ENCODE results near the gene ING3. TPM values are rescaled to one million over a fixed set of nuclear protein-coding genes. Genes with fewer than 3 reads are reported as not detected.

The ING3 gene
- polyA plus RNA-seq, 1 of the 3 experiments (the other 2 are of a cell fraction): 8.3 TPM

DNA sequence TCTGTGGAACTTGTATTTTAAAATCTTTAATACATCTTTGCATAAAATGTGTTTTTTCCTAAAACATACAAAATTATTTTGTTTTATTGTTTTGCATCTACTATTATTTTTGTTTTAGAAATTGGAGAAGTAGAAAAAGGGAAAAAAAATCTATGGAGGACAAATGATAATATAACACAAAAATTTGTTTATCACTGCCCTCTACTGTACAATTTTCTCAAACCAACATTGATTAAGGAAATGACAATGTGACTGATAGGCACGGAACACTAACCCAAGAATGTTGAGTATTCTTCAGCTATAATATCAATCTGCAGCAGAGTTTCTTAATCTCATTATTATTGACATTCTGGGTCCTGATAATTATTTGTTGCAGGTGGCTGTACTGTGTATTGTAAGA, 9.5 kb upstream of the ING3 start:
- WGBS (ENCODE audit: low lambda C conversion rate): 23% methylated on average over 1 of the region's 1 CpG
- H3K27ac ChIP-seq (ENCODE audit: low read depth in 2 of 2, low read length in 1 of 2): no peak overlapping the region
- no peak overlapping the region for H2AFZ ChIP-seq (ENCODE audit: low read depth)
- H3K9me2 ChIP-seq: no peaks in the 10 kb centered on the region
- H3K36me3 ChIP-seq (replicated peaks in 1 of 2; ENCODE audit: control insufficient read depth in 1 of 2, insufficient read depth in 2 of 2, low read length in 1 of 2): no peaks in the 10 kb centered on the region
- no peak for DNase-seq
- no peaks in the 10 kb centered on the region for H3F3A ChIP-seq (replicated peaks; ENCODE audit: insufficient read depth)
- H3K4me2 ChIP-seq: no peak overlapping the region
- no peaks in the 10 kb centered on the region; a peak in 1 of 4 replicates for H3K4me1 ChIP-seq (ENCODE audit: control insufficient read depth in 1 of 2, insufficient read depth in 2 of 2, low read depth in 1 of 2, low read length in 1 of 2)
- H3K27me3 ChIP-seq (ENCODE audit: insufficient read depth): peaks cover 11% of the 10 kb centered on the region; the same call in 1 of the 2 replicates
- CTCF ChIA-PET: interaction anchor here (0.7 to 3.7 kb wide), 10 partner anchors 11 to 158 kb away, joined by 3 to 24 read pairs (median 4); no protein-coding TSS in a partner anchor
- H3K79me2 ChIP-seq (ENCODE audit: insufficient read depth): no peaks in the 10 kb centered on the region
- H4K20me1 ChIP-seq (ENCODE audit: insufficient read depth): no peaks in the 10 kb centered on the region
- H3K4me3 ChIP-seq (ENCODE audit: low read depth in 2 of 2, low read length in 1 of 2): no peak overlapping the region
- POLR2A ChIA-PET: no interaction called here
- no peak overlapping the region for H3K9ac ChIP-seq
- H3K9me3 ChIP-seq: no peaks in the 10 kb centered on the region
- TF ChIP-seq, protein P1, sequence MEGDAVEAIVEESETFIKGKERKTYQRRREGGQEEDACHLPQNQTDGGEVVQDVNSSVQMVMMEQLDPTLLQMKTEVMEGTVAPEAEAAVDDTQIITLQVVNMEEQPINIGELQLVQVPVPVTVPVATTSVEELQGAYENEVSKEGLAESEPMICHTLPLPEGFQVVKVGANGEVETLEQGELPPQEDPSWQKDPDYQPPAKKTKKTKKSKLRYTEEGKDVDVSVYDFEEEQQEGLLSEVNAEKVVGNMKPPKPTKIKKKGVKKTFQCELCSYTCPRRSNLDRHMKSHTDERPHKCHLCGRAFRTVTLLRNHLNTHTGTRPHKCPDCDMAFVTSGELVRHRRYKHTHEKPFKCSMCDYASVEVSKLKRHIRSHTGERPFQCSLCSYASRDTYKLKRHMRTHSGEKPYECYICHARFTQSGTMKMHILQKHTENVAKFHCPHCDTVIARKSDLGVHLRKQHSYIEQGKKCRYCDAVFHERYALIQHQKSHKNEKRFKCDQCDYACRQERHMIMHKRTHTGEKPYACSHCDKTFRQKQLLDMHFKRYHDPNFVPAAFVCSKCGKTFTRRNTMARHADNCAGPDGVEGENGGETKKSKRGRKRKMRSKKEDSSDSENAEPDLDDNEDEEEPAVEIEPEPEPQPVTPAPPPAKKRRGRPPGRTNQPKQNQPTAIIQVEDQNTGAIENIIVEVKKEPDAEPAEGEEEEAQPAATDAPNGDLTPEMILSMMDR (IDR thresholded peaks at IDR 0.05): peak; percentile 56
- TF ChIP-seq SMC3 (IDR thresholded peaks at IDR 0.05; ENCODE audit: low read depth, low read length) (peak; percentile 11; the same call in 1 of the 2 replicates), RAD21 (IDR thresholded peaks at IDR 0.05; ENCODE audit: low read length) (peak; percentile 65)
- TF ChIP-seq, protein P2, sequence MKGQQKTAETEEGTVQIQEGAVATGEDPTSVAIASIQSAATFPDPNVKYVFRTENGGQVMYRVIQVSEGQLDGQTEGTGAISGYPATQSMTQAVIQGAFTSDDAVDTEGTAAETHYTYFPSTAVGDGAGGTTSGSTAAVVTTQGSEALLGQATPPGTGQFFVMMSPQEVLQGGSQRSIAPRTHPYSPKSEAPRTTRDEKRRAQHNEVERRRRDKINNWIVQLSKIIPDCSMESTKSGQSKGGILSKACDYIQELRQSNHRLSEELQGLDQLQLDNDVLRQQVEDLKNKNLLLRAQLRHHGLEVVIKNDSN (IDR thresholded peaks at IDR 0.05; ENCODE audit: borderline replicate concordance, low read depth): no peak

DNA sequence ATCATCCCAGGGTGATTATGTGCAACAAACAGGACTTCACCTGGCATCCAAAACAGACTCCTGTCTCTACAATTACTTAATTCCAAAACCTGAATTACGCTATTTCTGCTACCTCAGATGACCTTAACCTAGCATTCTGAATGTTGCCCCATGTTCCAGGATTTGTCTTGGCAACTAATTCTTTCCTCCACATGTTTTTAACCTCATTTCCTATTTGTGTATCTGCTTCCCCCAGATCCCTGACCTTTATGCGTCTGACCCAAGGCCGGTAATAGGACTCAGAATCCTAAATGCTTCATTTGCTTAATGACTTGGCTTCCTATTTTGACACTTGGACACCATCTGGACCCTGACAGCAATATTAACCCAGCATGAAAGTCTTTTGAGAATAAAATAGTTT, 8.7 kb upstream of the ING3 start:
- POLR2A ChIA-PET: no interaction called here
- H3K4me2 ChIP-seq: no peak overlapping the region
- no peaks in the 10 kb centered on the region; a peak in 1 of 4 replicates for H3K4me1 ChIP-seq (ENCODE audit: control insufficient read depth in 1 of 2, insufficient read depth in 2 of 2, low read depth in 1 of 2, low read length in 1 of 2)
- no peaks in the 10 kb centered on the region for H3K36me3 ChIP-seq (replicated peaks in 1 of 2; ENCODE audit: control insufficient read depth in 1 of 2, insufficient read depth in 2 of 2, low read length in 1 of 2)
- no peak overlapping the region for H2AFZ ChIP-seq (ENCODE audit: low read depth)
- CTCF ChIA-PET: interaction anchor here (0.6 to 3.7 kb wide), 12 partner anchors 12 to 159 kb away, joined by 3 to 24 read pairs (median 3); no protein-coding TSS in a partner anchor
- peaks cover 11% of the 10 kb centered on the region; the same call in 1 of the 2 replicates for H3K27me3 ChIP-seq (ENCODE audit: insufficient read depth)
- no peak for DNase-seq
- no peak overlapping the region for H3K9ac ChIP-seq
- no peaks in the 10 kb centered on the region for H4K20me1 ChIP-seq (ENCODE audit: insufficient read depth)
- TF ChIP-seq, protein P3, sequence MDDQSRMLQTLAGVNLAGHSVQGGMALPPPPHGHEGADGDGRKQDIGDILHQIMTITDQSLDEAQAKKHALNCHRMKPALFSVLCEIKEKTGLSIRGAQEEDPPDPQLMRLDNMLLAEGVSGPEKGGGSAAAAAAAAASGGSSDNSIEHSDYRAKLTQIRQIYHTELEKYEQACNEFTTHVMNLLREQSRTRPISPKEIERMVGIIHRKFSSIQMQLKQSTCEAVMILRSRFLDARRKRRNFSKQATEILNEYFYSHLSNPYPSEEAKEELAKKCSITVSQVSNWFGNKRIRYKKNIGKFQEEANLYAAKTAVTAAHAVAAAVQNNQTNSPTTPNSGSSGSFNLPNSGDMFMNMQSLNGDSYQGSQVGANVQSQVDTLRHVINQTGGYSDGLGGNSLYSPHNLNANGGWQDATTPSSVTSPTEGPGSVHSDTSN (IDR thresholded peaks at IDR 0.05): no peak
- TF ChIP-seq TAF1 (IDR thresholded peaks at IDR 0.05; ENCODE audit: borderline replicate concordance, low read depth, low read length) (no peak), TEAD4 (IDR thresholded peaks at IDR 0.05; ENCODE audit: borderline replicate concordance, insufficient read depth) (no peak), POLR2AphosphoS5 (IDR thresholded peaks at IDR 0.05; ENCODE audit: low read depth, low read length) (no peak), RFX5 (IDR thresholded peaks at IDR 0.05; ENCODE audit: low read length) (no peak), YY1 (IDR thresholded peaks at IDR 0.05; ENCODE audit: low read depth) (no peak)
- TF ChIP-seq, protein P4, sequence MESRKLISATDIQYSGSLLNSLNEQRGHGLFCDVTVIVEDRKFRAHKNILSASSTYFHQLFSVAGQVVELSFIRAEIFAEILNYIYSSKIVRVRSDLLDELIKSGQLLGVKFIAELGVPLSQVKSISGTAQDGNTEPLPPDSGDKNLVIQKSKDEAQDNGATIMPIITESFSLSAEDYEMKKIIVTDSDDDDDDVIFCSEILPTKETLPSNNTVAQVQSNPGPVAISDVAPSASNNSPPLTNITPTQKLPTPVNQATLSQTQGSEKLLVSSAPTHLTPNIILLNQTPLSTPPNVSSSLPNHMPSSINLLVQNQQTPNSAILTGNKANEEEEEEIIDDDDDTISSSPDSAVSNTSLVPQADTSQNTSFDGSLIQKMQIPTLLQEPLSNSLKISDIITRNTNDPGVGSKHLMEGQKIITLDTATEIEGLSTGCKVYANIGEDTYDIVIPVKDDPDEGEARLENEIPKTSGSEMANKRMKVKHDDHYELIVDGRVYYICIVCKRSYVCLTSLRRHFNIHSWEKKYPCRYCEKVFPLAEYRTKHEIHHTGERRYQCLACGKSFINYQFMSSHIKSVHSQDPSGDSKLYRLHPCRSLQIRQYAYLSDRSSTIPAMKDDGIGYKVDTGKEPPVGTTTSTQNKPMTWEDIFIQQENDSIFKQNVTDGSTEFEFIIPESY (IDR thresholded peaks at IDR 0.05; ENCODE audit: borderline replicate concordance, low read depth): no peak
- TF ChIP-seq, protein P1 (IDR thresholded peaks at IDR 0.05): no peak
- TF ChIP-seq, protein P5, sequence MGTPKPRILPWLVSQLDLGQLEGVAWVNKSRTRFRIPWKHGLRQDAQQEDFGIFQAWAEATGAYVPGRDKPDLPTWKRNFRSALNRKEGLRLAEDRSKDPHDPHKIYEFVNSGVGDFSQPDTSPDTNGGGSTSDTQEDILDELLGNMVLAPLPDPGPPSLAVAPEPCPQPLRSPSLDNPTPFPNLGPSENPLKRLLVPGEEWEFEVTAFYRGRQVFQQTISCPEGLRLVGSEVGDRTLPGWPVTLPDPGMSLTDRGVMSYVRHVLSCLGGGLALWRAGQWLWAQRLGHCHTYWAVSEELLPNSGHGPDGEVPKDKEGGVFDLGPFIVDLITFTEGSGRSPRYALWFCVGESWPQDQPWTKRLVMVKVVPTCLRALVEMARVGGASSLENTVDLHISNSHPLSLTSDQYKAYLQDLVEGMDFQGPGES (IDR thresholded peaks at IDR 0.05; ENCODE audit: low read depth, low read length): no peak
- no peaks in the 10 kb centered on the region for H3K9me3 ChIP-seq
- H3F3A ChIP-seq (replicated peaks; ENCODE audit: insufficient read depth): no peaks in the 10 kb centered on the region
- no peaks in the 10 kb centered on the region for H3K9me2 ChIP-seq
- no peak overlapping the region for H3K4me3 ChIP-seq (ENCODE audit: low read depth in 2 of 2, low read length in 1 of 2)
- no peak overlapping the region for H3K27ac ChIP-seq (ENCODE audit: low read depth in 2 of 2, low read length in 1 of 2)
- no peaks in the 10 kb centered on the region for H3K79me2 ChIP-seq (ENCODE audit: insufficient read depth)
- WGBS (ENCODE audit: low lambda C conversion rate): 48% methylated on average over 3 of the region's 3 CpGs

All from SK-N-SH (cell line).